Measurements from ENCODE around the gene ARMH1.
A peak's percentile ranks its signal among the peaks of the same experiment; 100 is the strongest.

Gene ARMH1

DNA sequence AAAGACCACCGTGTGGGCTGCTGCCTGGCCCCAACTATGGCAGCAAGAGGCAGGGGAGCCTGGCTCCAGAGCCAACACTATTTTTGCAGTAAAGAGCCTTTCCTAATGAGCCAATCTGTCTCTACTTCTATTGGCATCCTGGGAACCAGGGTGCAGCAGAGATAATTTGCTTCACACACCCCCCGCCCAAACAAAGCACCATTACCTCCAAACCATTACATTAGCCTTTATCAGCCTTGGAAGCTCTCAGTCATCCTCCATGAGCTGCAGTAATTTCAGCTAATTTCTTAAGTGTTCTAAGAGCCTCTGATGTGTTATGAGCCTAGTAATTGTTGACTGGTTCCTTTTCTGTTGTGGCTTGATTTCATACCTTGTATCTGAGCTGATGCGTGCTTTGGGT lies 21.6 kb downstream of the ARMH1 start:
- no peak for DNase-seq

DNA sequence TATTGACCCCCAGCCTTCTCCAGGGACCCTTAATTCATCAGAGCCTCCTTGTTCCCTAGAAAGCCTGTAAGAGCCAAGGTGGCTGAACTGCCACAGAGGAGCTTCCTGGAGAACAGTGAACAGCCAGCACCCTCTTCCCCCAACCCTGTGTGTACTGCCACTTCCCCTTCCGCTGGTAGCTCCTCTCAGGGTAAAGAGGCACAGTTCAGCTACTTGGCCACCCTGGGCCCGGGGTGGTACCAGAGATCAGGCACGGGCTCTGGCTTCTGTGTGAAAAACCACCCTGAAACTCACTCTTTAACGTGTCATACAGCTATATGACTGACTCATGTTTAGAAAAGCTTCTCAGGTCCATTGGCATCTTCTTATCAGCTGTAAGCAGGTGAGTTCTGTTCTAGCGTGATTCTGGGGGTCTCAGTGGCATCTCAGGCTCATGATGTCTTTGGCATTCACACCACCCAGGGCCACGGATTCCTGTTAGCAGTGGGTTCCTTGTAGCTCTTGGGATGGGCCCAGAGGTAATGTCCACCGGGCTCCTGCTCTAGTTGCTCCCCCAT lies 22.4 kb downstream of the ARMH1 start:
- DNase-seq: no peak

- DNase-seq: no peak
Measured at GRCh38 chr1:44698138-44698537, 23.6 kb downstream of the ARMH1 start.

- DNase-seq: peak; percentile 11
Measured at GRCh38 chr1:44699375-44699774, 24.9 kb downstream of the ARMH1 start.

DNA sequence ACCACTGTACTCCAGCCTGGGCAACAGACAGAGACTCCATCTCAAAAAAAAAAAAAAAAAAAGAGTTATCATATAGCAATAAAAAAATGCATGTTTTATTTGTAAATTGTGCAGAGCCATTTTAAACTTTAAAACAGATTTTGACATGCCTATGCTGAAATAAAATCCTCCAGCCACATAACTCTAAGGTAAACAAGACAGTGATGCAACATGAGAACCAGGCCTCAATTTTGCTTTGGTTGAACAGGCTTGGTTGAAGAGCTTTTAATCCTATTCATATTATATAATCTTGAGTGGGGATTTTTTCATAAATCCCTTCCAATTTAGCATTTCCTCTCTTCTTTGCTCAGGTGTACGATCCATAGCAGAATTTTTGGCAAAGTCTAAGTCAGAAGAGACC lies 26.1 kb downstream of the ARMH1 start:
- no peak for DNase-seq

DNA sequence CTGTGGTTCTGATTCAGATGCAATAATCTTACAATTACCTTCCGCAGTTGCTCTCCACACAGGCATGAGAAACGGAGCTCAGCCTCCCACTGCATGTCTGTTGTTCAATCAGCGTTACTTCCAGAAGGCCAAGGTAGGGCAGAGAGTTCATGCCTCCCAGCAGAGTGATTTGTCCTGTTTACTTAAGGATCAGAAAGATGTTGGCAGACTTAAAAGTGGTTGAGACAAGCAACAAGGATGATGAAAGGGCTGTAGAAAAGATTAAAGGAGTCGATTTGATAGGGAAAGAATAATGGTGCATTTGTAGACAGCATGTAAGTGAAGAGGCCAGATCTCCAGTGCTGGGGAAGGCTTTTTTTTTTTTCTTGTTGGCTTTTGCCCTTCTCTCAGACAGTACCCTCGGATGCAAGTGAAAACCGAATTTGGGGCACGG lies 26.6 kb downstream of the ARMH1 start:
- no peak for DNase-seq

DNA sequence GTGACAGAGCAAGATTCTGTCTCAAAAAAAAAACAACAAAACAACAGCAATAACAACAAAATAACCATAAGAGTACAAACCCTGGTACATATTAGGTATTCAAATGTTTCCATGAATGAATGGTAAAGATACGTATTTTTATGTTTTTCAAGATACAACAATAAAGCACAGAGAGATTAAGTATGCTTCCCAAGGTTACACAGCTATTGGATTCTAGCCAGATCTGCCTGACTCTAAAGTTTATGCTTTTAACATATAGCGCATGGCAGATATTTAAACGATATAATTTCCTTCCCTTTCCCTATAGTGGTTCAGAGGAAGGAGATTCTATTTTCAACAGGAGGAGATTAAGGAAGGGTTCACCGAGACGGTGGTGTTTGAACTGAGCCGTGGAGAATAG lies 31.0 kb downstream of the ARMH1 start:
- DNase-seq: no peak

GRCh38 chr1:44705938-44706337 lies 31.4 kb downstream of the ARMH1 start:
- DNase-seq: no peak

- peak; percentile 95 for DNase-seq
Measured at GRCh38 chr1:44707112-44707881, 32.8 kb downstream of the ARMH1 start.

GRCh38 chr1:44707959-44708831 lies 33.7 kb downstream of the ARMH1 start:
- DNase-seq: peak; percentile 54

GRCh38 chr1:44713321-44713781 lies 38.8 kb downstream of the ARMH1 start:
- DNase-seq: no peak

- no peak for DNase-seq
Measured at GRCh38 chr1:44714532-44714931, 40.0 kb downstream of the ARMH1 start.

DNA sequence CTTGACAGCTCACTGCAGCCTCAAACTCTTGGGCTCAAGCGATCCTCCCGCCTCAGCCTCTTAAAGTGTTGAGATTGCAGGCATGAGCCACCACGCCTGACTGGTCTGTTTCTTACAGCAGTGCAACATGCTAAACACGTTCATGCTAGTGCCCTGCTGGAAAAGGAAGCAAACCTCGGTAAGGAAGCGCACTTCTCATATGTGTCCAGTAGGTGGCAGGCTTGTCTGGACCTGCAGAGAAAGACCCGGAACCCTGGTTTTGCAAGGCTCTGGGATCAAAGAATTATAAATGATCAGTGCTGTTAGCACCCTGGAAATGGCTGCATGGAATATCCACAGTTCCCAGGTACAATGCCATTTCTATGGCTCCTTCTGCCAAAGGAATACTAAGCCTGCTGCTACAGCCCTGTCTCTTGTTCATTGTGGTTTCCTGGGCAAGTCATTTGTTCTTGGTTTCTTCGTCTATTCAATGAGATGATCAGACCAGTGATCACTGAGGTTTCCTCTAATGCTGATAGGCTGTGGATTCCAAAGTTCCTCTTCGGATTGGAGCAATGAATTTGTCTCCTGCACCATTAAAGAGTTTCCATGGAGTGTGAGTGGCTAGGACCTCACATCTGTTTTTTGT lies 40.5 kb downstream of the ARMH1 start:
- peak; percentile 66 for DNase-seq

- DNase-seq: no peak
Measured at GRCh38 chr1:44717156-44717555, 42.6 kb downstream of the ARMH1 start.

DNA sequence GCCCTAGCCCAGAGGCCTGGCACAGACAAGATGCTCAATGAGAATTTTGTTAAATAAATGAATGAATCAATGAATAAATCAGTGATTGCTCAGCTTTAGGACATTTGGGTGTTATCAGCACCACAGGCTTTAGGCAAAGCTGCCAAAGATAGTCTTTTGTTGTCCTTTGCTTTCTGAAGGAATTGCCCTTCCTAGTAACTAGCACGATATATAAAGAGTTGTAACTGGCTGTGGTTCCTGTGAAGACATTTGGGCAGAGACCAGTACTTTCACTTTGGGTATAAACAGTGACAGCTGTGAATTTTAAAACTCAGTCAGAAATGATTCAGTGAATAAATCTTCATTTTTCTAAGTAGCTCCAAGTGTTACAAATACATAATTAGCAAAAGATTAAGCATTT lies 43.1 kb downstream of the ARMH1 start:
- DNase-seq: no peak

DNA sequence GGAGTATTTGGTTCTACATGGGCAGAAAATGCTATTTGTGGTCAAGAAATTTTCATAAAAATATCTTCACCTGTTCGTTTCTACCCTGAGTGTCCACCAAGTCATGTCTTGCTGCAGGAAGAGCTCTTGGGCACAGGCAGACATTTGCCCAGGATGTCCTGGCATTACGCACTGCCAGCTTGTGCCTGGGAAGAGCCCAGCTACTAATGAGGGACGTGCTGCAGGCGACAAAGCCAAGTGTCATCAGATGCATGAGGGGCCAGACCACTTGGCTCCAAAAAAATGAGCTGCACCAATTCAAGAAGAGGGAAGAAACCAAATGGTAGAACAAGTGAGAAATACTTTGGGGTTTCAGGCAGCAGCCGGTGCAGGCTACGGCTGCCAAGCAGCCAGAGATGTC lies 43.6 kb downstream of the ARMH1 start:
- DNase-seq: no peak

- DNase-seq: no peak
Measured at GRCh38 chr1:44719318-44719717, 44.8 kb downstream of the ARMH1 start.

DNA sequence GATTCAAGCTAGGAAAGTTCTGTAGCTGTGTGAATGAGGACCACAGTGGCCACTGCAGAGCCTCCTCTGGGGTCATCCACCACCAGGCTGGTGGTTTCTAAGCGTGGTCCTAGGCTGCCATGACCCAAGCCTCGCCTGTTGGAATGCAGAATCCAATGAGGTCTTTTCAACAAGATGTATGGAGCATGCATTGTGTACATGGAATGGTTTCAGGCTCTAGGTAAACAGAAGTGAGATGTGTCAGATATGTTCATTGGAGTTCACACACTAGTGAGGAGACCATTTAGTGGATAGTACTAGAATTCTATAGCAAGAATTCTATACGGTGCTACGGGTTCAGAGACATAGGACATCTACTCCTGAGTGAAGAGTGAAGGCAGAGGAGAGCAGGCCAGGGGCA lies 45.8 kb downstream of the ARMH1 start:
- DNase-seq: no peak

- peak; percentile 91 for DNase-seq
Measured at GRCh38 chr1:44721485-44722361, 47.2 kb downstream of the ARMH1 start.

- no peak for DNase-seq
Measured at GRCh38 chr1:44723064-44723463, 48.5 kb downstream of the ARMH1 start.

DNA sequence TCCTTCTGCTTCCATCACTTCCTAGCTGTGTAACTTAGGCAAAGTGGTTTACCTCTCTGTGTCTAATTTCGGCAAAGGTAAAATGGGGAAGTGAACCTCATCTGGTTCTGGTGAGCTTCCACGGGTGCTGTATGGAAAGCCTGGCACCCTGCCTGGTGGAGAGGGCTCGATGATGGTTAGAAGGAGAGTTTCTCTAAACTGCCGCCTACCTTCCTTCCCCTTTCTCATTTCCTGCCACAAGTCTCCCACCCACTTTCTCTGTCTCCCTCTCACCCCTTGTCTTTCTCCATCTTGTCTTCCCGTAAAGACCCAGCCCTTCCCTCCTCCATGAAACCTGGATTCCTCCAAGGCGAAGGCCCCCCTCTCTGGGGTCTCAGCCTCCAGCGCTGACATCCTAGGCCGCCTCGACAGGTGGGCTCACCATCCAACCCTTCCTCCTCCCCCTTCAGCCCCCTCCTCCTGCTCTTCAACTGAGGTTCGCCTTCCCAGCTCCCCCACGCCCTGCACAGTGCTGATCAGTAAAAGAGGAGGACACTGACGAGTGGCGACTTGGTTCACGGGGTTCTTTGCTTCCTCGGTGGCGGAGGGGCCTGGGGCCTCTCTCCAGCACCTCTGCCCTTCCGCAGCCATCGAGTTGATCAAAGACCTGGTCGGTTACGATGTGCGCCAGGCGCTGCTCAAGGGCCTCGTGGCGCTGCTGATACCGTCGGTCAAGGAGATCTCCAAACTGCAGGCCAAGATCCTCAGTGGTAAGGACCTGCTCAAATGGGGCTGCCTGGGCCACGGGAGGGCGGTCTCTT lies 49.2 kb downstream of the ARMH1 start:
- DNase-seq: no peak

Measured in fibroblast of skin of right biceps (primary cell).